HCT116 (cell line): ENCODE data around the gene SYNPO2L. TPM values are rescaled to one million over a fixed set of nuclear protein-coding genes. Genes with fewer than 3 reads are reported as not detected.

Experiments
- ATAC-seq: fragments of 200-7000 bp; cut with Tn5 transposase; 2 replicates; pipeline ENCODE4 v1.9.1; 2020; ENCODE audit warnings: mild to moderate bottlenecking, moderate library complexity
- BruUV-seq: library from RNA; stranded (reverse); fragments of 400-500 nt; replicated peaks from 2 replicates; lab custom pipeline; 2021; lab: Mats Ljungman, UMichigan
- CTCF ChIA-PET: fragments of 300-600 bp; sonication (Branson Sonifier 250); formaldehyde crosslinking; loops from one replicate; lab custom pipeline; 2021; ENCODE audit warnings: antibody characterized with exemption; lab: Charles Lee
- POLR2A ChIA-PET: fragments of 300-600, 350-600 bp; sonication (Branson Sonifier 250); formaldehyde crosslinking; loops from one replicate; lab custom pipeline; 2021; ENCODE audit warnings: antibody characterized with exemption; lab: Charles Lee
- RAD21 ChIA-PET, 2 experiments: fragments of 300-600 bp; sonication (Branson Sonifier 250); formaldehyde crosslinking; loops; one replicate each; lab custom pipeline; 2023; ENCODE audit warnings: low total read pairs in 2 of 2; ENCODE audit not compliant: uncharacterized antibody in 2 of 2, unreplicated experiment in 2 of 2, low non-redundant PET in 1 of 2; lab: Charles Lee
- DNase-seq: peaks from one replicate; pipeline ENCODE4 v3.0.0-alpha.2; 2010; ENCODE audit warnings: low read depth, low spot score
- H2AFZ ChIP-seq: fragments of 200-600 bp; shearing (Covaris generic), sonication (generic); 2 replicates; pipeline ENCODE4 v1.6.1; 2017; ENCODE audit warnings: low read depth, mixed run types, mixed read lengths, antibody characterized with exemption, low read length; ENCODE audit not compliant: poor library complexity, severe bottlenecking
- H3K27ac ChIP-seq: 2 replicates; pipeline ENCODE4 v1.5.1; 2012; ENCODE audit warnings: low read depth, low read length
- H3K27me3 ChIP-seq: fragments of 200-600 bp; sonication (generic); 2 replicates; pipeline ENCODE4 v1.6.1; 2016; ENCODE audit warnings: mixed run types, low read length, mixed read lengths; ENCODE audit not compliant: insufficient read depth
- H3K36me3 ChIP-seq, 2 experiments: fragments of 200-500 bp in 1 of 2; fragments of 200-600 bp in 1 of 2; sonication (Bioruptor generic) in 1 of 2; sonication (generic) in 1 of 2; 2 replicates each; pipeline versions ENCODE4 v1.5.1 to v1.6.1; 2014 to 2016; ENCODE audit warnings: low read length in 2 of 2, inconsistent platforms in 1 of 2, mixed read lengths in 1 of 2, mixed run types in 1 of 2; ENCODE audit not compliant: insufficient read depth in 2 of 2, control insufficient read depth in 1 of 2
- H3K4me1 ChIP-seq, 2 experiments: fragments of 200-600 bp in 1 of 2; sonication (generic) in 1 of 2; 2 replicates each; pipeline versions ENCODE4 v1.5.1 to v1.6.1; 2012 to 2017; ENCODE audit warnings: low read length in 2 of 2, inconsistent platforms in 1 of 2, mild to moderate bottlenecking in 1 of 2, mixed read lengths in 1 of 2, mixed run types in 1 of 2, moderate library complexity in 1 of 2; ENCODE audit not compliant: insufficient read depth in 2 of 2, control insufficient read depth in 1 of 2
- H3K4me2 ChIP-seq: fragments of 200-600 bp; sonication (generic); 2 replicates; pipeline ENCODE4 v1.6.1; 2017; ENCODE audit warnings: mixed run types, low read length, mixed read lengths
- H3K4me3 ChIP-seq, 2 experiments: fragments of 200-600 bp in 1 of 2; sonication (generic) in 1 of 2; replicated peaks in 1 of 2; 2 replicates each; pipeline ENCODE4 v1.5.1; 2011 to 2016; ENCODE audit warnings: low read length in 2 of 2, control low read depth in 1 of 2, low read depth in 1 of 2, mild to moderate bottlenecking in 1 of 2, mixed read lengths in 1 of 2, mixed run types in 1 of 2
- H3K79me2 ChIP-seq: fragments of 200-600 bp; sonication (generic); 2 replicates; pipeline ENCODE4 v1.6.1; 2017; ENCODE audit warnings: mild to moderate bottlenecking, mixed run types, low read length, moderate library complexity, mixed read lengths; ENCODE audit not compliant: insufficient read depth
- H3K9ac ChIP-seq: fragments of 200-600 bp; sonication (generic); 2 replicates; pipeline ENCODE4 v1.6.1; 2016; ENCODE audit warnings: low read length, mixed read lengths
- H3K9me2 ChIP-seq: fragments of 200-600 bp; sonication (generic), shearing (Covaris generic); 2 replicates; pipeline ENCODE4 v1.6.1; 2017; ENCODE audit warnings: mixed run types, mild to moderate bottlenecking, moderate library complexity; ENCODE audit not compliant: insufficient read depth
- H3K9me3 ChIP-seq, 2 experiments: fragments of 200-500 bp in 1 of 2; fragments of 200-600 bp in 1 of 2; sonication (Bioruptor generic) in 1 of 2; sonication (generic) in 1 of 2; 2 replicates each; pipeline ENCODE4 v1.6.1; 2014 to 2017; ENCODE audit warnings: low read length in 2 of 2, mixed read lengths in 2 of 2, inconsistent platforms in 1 of 2, low read depth in 1 of 2, mild to moderate bottlenecking in 1 of 2, mixed run types in 1 of 2, moderate library complexity in 1 of 2; ENCODE audit not compliant: control insufficient read depth in 1 of 2, insufficient read depth in 1 of 2
- H4K20me1 ChIP-seq: fragments of 200-600 bp; sonication (generic), shearing (Covaris generic); 2 replicates; pipeline ENCODE4 v1.6.1; 2017; ENCODE audit warnings: mixed run types, mild to moderate bottlenecking, moderate library complexity; ENCODE audit not compliant: insufficient read depth
- CBX3 ChIP-seq: IDR thresholded peaks from 2 replicates; pipeline ENCODE4 v1.6.1; 2012; ENCODE audit warnings: low read depth
- CTCF ChIP-seq, 3 experiments: fragments of 200-600 bp in 1 of 3; sonication (generic) in 1 of 3; IDR thresholded peaks in 2 of 3; conservative IDR thresholded peaks in 1 of 3; 2 replicates each; pipeline ENCODE4 v1.5.1; 2012 to 2017; ENCODE audit warnings: low read depth in 2 of 3, low read length in 2 of 3, antibody characterized with exemption in 1 of 3, borderline replicate concordance in 1 of 3, control low read depth in 1 of 3, mild to moderate bottlenecking in 1 of 3, mixed read lengths in 1 of 3, mixed run types in 1 of 3, moderate library complexity in 1 of 3; ENCODE audit not compliant: insufficient read depth in 1 of 3
- EZH2 ChIP-seq: fragments of 200-600 bp; sonication (generic); IDR thresholded peaks from 2 replicates; pipeline ENCODE4 v1.6.1; 2017; ENCODE audit warnings: antibody characterized with exemption, mixed run types
- EZH2phosphoT487 ChIP-seq: fragments of 200-600 bp; IDR thresholded peaks from 2 replicates; pipeline ENCODE4 v1.6.1; 2018; ENCODE audit warnings: antibody characterized with exemption, borderline replicate concordance
- FOSL1 ChIP-seq: IDR thresholded peaks from 2 replicates; pipeline ENCODE4 v1.6.1; 2012; ENCODE audit warnings: low read depth
- JUND ChIP-seq: IDR thresholded peaks from 2 replicates; pipeline ENCODE4 v1.6.1; 2012
- MAX ChIP-seq: IDR thresholded peaks from 2 replicates; pipeline ENCODE4 v1.6.1; 2012
- REST ChIP-seq: IDR thresholded peaks from 2 replicates; pipeline ENCODE4 v1.6.1; 2012; ENCODE audit warnings: low read depth
- SIN3A ChIP-seq: IDR thresholded peaks from 2 replicates; pipeline ENCODE4 v1.6.1; 2012; ENCODE audit warnings: low read depth
- TCF7L2 ChIP-seq: IDR thresholded peaks from 2 replicates; pipeline ENCODE4 v1.7.0; 2011; ENCODE audit warnings: borderline replicate concordance, inconsistent platforms; ENCODE audit not compliant: insufficient read depth, insufficient read length; ENCODE audit errors: extremely low read depth
- ZFX ChIP-seq: fragments of 450-650 bp; IDR thresholded peaks from 2 replicates; pipeline ENCODE4 v1.6.1; 2017
- ZNF274 ChIP-seq: fragments of 200-500 bp; sonication (Bioruptor generic); IDR thresholded peaks from 2 replicates; pipeline ENCODE4 v1.6.1; 2014; ENCODE audit warnings: mild to moderate bottlenecking, low read depth, low read length, inconsistent platforms
- intact Hi-C: fragments of 100-400 bp; cut with micrococcal nuclease; formaldehyde crosslinking; loops from 2 replicates; pipeline ENCODE4 v1.10.0; 2022
- total RNA-seq: library from RNA; stranded (reverse); gene quantifications from one replicate; pipeline ENCODE4 v1.2.1, GENCODE V29; 2021; ENCODE audit not compliant: unreplicated experiment

The SYNPO2L gene
- total RNA-seq, 1 experiment from 2014 or later = 0.10 TPM

GRCh38 chr10:73648975-73649829 lies 6.6 kb downstream of the SYNPO2L start:
- Histone ChIP-seq H3K4me2 (peak overlapping the region; percentile 39), H4K20me1 (no peaks in the 10 kb centered on the region), H3K79me2 (no peaks in the 10 kb centered on the region), H2AFZ (no peak overlapping the region), H3K9me2 (no peaks in the 10 kb centered on the region), H3K4me1 (peaks cover 0 to 7% of the 10 kb centered on the region in 2 experiments; a peak in 3 of 4 replicates), H3K27ac (no peak overlapping the region), H3K27me3 (0 out of 2 replicates have a peak, but pooled peaks cover 4% of the 10 kb centered on the region), H3K9ac (no peak overlapping the region), H3K9me3 (no peaks in the 10 kb centered on the region), H3K4me3 (no peak overlapping the region), H3K36me3 (no peaks in the 10 kb centered on the region)
- intact Hi-C loops = no loop called here
- ATAC-seq (peak; percentile 13; the same call in 1 of the 2 replicates), DNase-seq (no peak)
- ChIA-PET POLR2A (no interaction called here), RAD21 (no interaction called here), CTCF (no interaction called here)
- no TSS peak for BruUV-seq
- TF ChIP-seq EZH2 = no peak

- CTCF ChIA-PET = no interaction called here
- RAD21 ChIA-PET = no interaction called here
- Histone ChIP-seq H4K20me1 (no peaks in the 10 kb centered on the region), H3K27ac (no peak overlapping the region), H3K4me2 (no peak overlapping the region), H3K4me1 (peaks cover 0 to 11% of the 10 kb centered on the region in 2 experiments; a peak in 3 of 4 replicates), H3K36me3 (no peaks in the 10 kb centered on the region), H3K27me3 (0 out of 2 replicates have a peak, but pooled peaks cover 4% of the 10 kb centered on the region), H3K9ac (no peak overlapping the region), H3K9me3 (no peaks in the 10 kb centered on the region), H3K9me2 (no peaks in the 10 kb centered on the region), H3K79me2 (no peaks in the 10 kb centered on the region), H2AFZ (no peak overlapping the region), H3K4me3 (no peak overlapping the region)
- intact Hi-C loops = no loop called here
- ATAC-seq (no peak), DNase-seq (no peak)
- BruUV-seq = no TSS peak
- POLR2A ChIA-PET = no interaction called here
- TF ChIP-seq MAX (no peak), FOSL1 (no peak), ZFX (no peak), REST (no peak), ZNF274 (no peak), EZH2phosphoT487 (no peak), JUND (no peak), SIN3A (no peak), CTCF (IDR thresholded peaks at IDR 0.05 in 2 of 3, conservative IDR thresholded peaks at IDR 0.05 in 1 of 3; ENCODE audit: borderline replicate concordance in 1 of 3, insufficient read depth in 1 of 3, low read depth in 2 of 3, low read length in 2 of 3) (no peak), CBX3 (no peak), TCF7L2 (no peak)
These were observed 7.8 kb downstream of the SYNPO2L start for GRCh38 chr10:73647875-73648651.
